NT2/D1 (cell line): ENCODE measurements around the gene BHLHA15.

Experiments
- DNase-seq: peaks from one replicate; pipeline ENCODE4 v3.0.0-alpha.2; 2011; ENCODE audit warnings: low read depth, low spot score
- H3K27me3 ChIP-seq: 2 replicates; pipeline ENCODE4 v1.6.0; 2011; ENCODE audit warnings: mild to moderate bottlenecking; ENCODE audit not compliant: insufficient read length, insufficient read depth
- H3K36me3 ChIP-seq: 2 replicates; pipeline ENCODE4 v1.6.1; 2011; ENCODE audit warnings: mild to moderate bottlenecking, low read length, mixed read lengths; ENCODE audit not compliant: insufficient read depth, insufficient read length
- H3K4me1 ChIP-seq: 2 replicates; pipeline ENCODE4 v1.5.1; 2011; ENCODE audit not compliant: insufficient read depth, insufficient read length
- H3K4me3 ChIP-seq: 2 replicates; pipeline ENCODE4 v1.5.1; 2011; ENCODE audit warnings: low read depth; ENCODE audit not compliant: insufficient read length
- H3K9ac ChIP-seq: 2 replicates; pipeline ENCODE4 v1.6.0; 2011; ENCODE audit warnings: low read depth; ENCODE audit not compliant: insufficient read length
- H3K9me3 ChIP-seq: 2 replicates; pipeline ENCODE4 v1.5.1; 2011; ENCODE audit warnings: mild to moderate bottlenecking, low read length; ENCODE audit not compliant: insufficient read depth
- SUZ12 ChIP-seq: IDR thresholded peaks from 2 replicates; pipeline ENCODE4 v1.6.1; 2011; ENCODE audit not compliant: insufficient read length, insufficient read depth; ENCODE audit errors: extremely low read depth
- YY1 ChIP-seq: IDR thresholded peaks from 2 replicates; pipeline ENCODE4 v1.6.1; 2011; ENCODE audit not compliant: insufficient read length, insufficient read depth
- ZNF274 ChIP-seq: IDR thresholded peaks from 2 replicates; pipeline ENCODE4 v1.6.1; 2011; ENCODE audit warnings: mild to moderate bottlenecking, low read depth, low read length

The BHLHA15 gene

DNA sequence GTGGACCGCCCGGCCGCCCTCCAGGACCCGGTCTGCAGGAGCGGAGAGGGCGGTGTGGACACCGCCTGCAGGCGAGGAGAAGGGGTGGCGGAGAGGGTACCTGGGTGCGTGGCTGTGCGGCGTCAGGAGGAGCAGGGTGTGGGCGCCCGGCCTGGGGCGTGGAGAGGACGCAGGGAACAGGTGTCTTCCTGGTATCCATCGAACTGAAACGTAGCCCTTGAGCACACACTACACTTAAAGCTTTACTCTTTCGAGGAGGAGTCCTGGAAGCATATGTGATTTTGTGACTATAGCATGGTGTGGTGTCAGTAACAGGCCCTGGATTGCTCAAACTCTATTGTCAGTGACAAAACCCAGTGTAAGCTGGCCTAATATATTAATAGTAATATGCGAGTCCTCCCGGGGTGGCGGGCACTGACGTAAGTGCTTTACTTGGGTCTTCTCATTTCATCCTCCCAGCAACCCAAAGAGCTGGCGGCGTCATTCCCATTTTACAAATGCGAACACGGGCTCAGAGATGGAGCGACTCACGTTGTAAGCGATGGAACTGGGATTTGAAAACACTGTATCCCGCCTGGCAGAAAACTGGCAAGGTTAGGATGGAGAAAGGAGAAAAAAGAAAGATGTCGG is 41.3 kb downstream of the BHLHA15 start:
- no peaks in the 10 kb centered on the region for H3K9me3 ChIP-seq
- H3K27me3 ChIP-seq: no peaks in the 10 kb centered on the region
- no peak for DNase-seq
- no peak for TF ChIP-seq ZNF274
- TF ChIP-seq YY1: no peak
- TF ChIP-seq SUZ12: no peak
- H3K4me3 ChIP-seq: peak overlapping the region; percentile 81
- H3K4me1 ChIP-seq: no peaks in the 10 kb centered on the region
- peak overlapping the region; percentile 85 for H3K9ac ChIP-seq
- peaks cover 6% of the 10 kb centered on the region for H3K36me3 ChIP-seq

GRCh38 chr7:98254516-98254915 is 43.3 kb downstream of the BHLHA15 start:
- H3K36me3 ChIP-seq: peaks cover 6% of the 10 kb centered on the region
- H3K27me3 ChIP-seq: no peaks in the 10 kb centered on the region
- H3K4me1 ChIP-seq: no peaks in the 10 kb centered on the region
- no peaks in the 10 kb centered on the region for H3K9me3 ChIP-seq
- DNase-seq: no peak
- H3K4me3 ChIP-seq: no peak overlapping the region
- no peak for TF ChIP-seq SUZ12
- TF ChIP-seq ZNF274: no peak
- no peak for TF ChIP-seq YY1
- H3K9ac ChIP-seq: no peak overlapping the region

DNA sequence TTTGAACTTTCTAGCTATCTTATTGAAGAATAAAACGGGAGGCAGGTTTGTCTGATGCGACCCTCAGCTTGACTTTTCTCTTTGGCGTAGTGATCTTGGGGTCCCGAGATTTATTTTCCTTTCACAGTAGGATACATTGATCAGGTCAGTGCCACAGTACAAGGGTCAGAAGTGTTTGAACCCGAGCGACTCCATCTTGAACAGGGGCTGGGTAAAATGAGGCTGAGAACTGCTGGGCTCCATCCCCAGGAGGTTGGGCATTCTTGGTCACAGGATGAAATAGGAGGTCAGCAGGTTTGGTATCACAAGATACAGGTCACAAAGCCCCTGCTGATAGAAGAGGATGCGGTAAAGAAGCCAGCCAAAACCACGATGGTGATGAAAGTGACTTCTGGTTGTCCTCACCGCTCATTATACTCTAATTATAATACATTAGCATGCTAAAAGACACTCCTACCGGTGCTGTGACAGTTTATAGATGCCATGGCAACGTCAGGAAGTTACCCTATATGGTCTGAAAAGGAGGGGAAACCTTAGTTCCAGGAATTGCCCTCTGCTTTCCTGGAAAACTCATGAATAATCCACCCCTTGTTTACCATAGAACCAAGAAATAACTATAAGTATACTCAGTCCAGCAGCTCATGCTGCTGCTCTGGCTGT is 43.8 kb downstream of the BHLHA15 start:
- no peaks in the 10 kb centered on the region for H3K27me3 ChIP-seq
- TF ChIP-seq YY1 (no peak), SUZ12 (no peak), ZNF274 (no peak)
- no peaks in the 10 kb centered on the region for H3K9me3 ChIP-seq
- H3K4me3 ChIP-seq: no peak overlapping the region
- DNase-seq: no peak
- H3K9ac ChIP-seq: no peak overlapping the region
- no peaks in the 10 kb centered on the region for H3K4me1 ChIP-seq
- H3K36me3 ChIP-seq: peaks cover 6% of the 10 kb centered on the region

GRCh38 chr7:98256431-98256830 is 45.2 kb downstream of the BHLHA15 start:
- Histone ChIP-seq H3K4me1 (no peaks in the 10 kb centered on the region), H3K9me3 (peaks cover 8% of the 10 kb centered on the region; the same call in 1 of the 2 replicates), H3K9ac (no peak overlapping the region), H3K4me3 (no peak overlapping the region), H3K36me3 (peaks cover 7% of the 10 kb centered on the region), H3K27me3 (no peaks in the 10 kb centered on the region)
- no peak for DNase-seq
- TF ChIP-seq YY1 (no peak), SUZ12 (no peak), ZNF274 (no peak)

- Histone ChIP-seq H3K9me3 (peaks cover 13% of the 10 kb centered on the region; the same call in 1 of the 2 replicates), H3K36me3 (peaks cover 11% of the 10 kb centered on the region), H3K27me3 (no peaks in the 10 kb centered on the region), H3K4me3 (no peak overlapping the region), H3K9ac (no peak overlapping the region), H3K4me1 (no peaks in the 10 kb centered on the region)
- no peak for DNase-seq
- TF ChIP-seq YY1 (no peak), ZNF274 (no peak), SUZ12 (no peak)
Measured at GRCh38 chr7:98257701-98258100, 46.5 kb downstream of the BHLHA15 start.
